SU-DHL-6 (cell line): ENCODE data around the gene FOSL2.

Experiments used
- H2AFZ ChIP-seq: fragments of 200-600 bp; sonication (generic); 2 replicates; pipeline ENCODE4 v1.6.1; 2014; ENCODE audit warnings: low read depth, mild to moderate bottlenecking, moderate library complexity, mixed read lengths, antibody characterized with exemption, low read length; ENCODE audit not compliant: severe bottlenecking
- H3F3A ChIP-seq: fragments of 200-600 bp; shearing (Covaris generic); 2 replicates; pipeline ENCODE4 v1.6.0; 2016; ENCODE audit warnings: antibody characterized with exemption, mild to moderate bottlenecking; ENCODE audit not compliant: insufficient read depth
- H3K27ac ChIP-seq: fragments of 200-600 bp; sonication (generic); 2 replicates; pipeline ENCODE4 v1.5.1; 2016; ENCODE audit warnings: low read depth, mild to moderate bottlenecking, low read length, moderate library complexity, mixed read lengths
- H3K27me3 ChIP-seq: fragments of 200-600 bp; sonication (generic), shearing (Covaris generic); 2 replicates; pipeline ENCODE4 v1.6.0; 2014; ENCODE audit warnings: mild to moderate bottlenecking, low read length
- H3K36me3 ChIP-seq: fragments of 200-600 bp; sonication (generic); 2 replicates; pipeline ENCODE4 v1.6.1; 2014; ENCODE audit warnings: mild to moderate bottlenecking, low read length, mixed read lengths
- H3K4me2 ChIP-seq: fragments of 300-600, 200-600 bp; shearing (Covaris generic), sonication (generic); 2 replicates; pipeline ENCODE4 v1.6.0; 2014; ENCODE audit warnings: low read length, low read depth, mild to moderate bottlenecking; ENCODE audit not compliant: poor library complexity, severe bottlenecking
- H3K4me3 ChIP-seq: fragments of 200-600 bp; sonication (generic); 2 replicates; pipeline ENCODE4 v1.5.1; 2014; ENCODE audit warnings: antibody characterized with exemption, low read length, mild to moderate bottlenecking, mixed read lengths; ENCODE audit not compliant: insufficient read depth, poor library complexity, severe bottlenecking
- H3K79me2 ChIP-seq: fragments of 200-600 bp; sonication (generic); 2 replicates; pipeline ENCODE4 v1.6.1; 2014; ENCODE audit warnings: mild to moderate bottlenecking, low read length, moderate library complexity; ENCODE audit not compliant: insufficient read depth
- H3K9ac ChIP-seq: fragments of 200-600 bp; sonication (generic); 2 replicates; pipeline ENCODE4 v1.7.0; 2014; ENCODE audit warnings: mild to moderate bottlenecking, low read length
- H3K9me2 ChIP-seq: fragments of 200-600 bp; sonication (generic); replicated peaks from 2 replicates; pipeline ENCODE4 v1.6.1; 2014; ENCODE audit warnings: low read length; ENCODE audit not compliant: insufficient read depth
- H3K9me3 ChIP-seq: fragments of 200-600 bp; sonication (generic); 2 replicates; pipeline ENCODE4 v1.6.1; 2014; ENCODE audit warnings: low read length, mixed read lengths; ENCODE audit not compliant: insufficient read depth
- H4K20me1 ChIP-seq: fragments of 200-600 bp; sonication (generic); 2 replicates; pipeline ENCODE4 v1.6.1; 2014; ENCODE audit warnings: low read depth, mild to moderate bottlenecking, antibody characterized with exemption, low read length, moderate library complexity, mixed read lengths
- EZH2phosphoT487 ChIP-seq: fragments of 200-600 bp; sonication (generic), shearing (Covaris generic); conservative IDR thresholded peaks from 2 replicates; pipeline ENCODE4 v1.6.1; 2018; ENCODE audit warnings: mild to moderate bottlenecking, antibody characterized with exemption, low read length, moderate library complexity, mixed read lengths
- TF ChIP-seq, protein P1 (sequence below): fragments of 200-600 bp; sonication (generic); IDR thresholded peaks from one replicate; pipeline ENCODE4 v1.5.1; 2017; ENCODE audit warnings: antibody characterized with exemption, mild to moderate bottlenecking, low read length, moderate library complexity; ENCODE audit not compliant: insufficient read depth, poor library complexity, severe bottlenecking

Gene FOSL2

DNA sequence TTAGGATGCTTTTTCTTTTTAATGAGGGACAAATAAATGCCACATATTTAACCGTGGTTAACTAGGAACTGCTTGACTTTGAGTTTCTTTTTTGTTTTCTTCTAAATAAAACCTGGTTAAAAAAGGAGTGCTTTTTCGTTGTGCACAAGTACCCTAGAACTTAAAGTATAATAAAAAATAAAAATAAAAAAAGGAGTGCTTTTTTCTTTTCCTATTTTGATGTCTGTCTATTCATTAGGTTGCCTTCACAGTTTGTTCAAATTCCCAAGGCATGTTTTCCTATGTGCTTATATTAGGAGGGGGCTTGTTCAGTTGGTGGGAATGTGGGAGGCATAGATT is 4.4 kb downstream of the FOSL2 start:
- Histone ChIP-seq H3F3A (0 out of 2 replicates have a peak, but pooled peaks cover 3% of the 10 kb centered on the region), H3K27ac (no peak overlapping the region), H2AFZ (no peak overlapping the region), H3K36me3 (no peaks in the 10 kb centered on the region), H3K79me2 (no peaks in the 10 kb centered on the region), H4K20me1 (no peaks in the 10 kb centered on the region), H3K9ac (no peak overlapping the region), H3K9me3 (no peaks in the 10 kb centered on the region), H3K4me3 (no peak overlapping the region), H3K4me2 (no peak overlapping the region), H3K27me3 (no peaks in the 10 kb centered on the region), H3K9me2 (no peaks in the 10 kb centered on the region)
- TF ChIP-seq, protein P1, sequence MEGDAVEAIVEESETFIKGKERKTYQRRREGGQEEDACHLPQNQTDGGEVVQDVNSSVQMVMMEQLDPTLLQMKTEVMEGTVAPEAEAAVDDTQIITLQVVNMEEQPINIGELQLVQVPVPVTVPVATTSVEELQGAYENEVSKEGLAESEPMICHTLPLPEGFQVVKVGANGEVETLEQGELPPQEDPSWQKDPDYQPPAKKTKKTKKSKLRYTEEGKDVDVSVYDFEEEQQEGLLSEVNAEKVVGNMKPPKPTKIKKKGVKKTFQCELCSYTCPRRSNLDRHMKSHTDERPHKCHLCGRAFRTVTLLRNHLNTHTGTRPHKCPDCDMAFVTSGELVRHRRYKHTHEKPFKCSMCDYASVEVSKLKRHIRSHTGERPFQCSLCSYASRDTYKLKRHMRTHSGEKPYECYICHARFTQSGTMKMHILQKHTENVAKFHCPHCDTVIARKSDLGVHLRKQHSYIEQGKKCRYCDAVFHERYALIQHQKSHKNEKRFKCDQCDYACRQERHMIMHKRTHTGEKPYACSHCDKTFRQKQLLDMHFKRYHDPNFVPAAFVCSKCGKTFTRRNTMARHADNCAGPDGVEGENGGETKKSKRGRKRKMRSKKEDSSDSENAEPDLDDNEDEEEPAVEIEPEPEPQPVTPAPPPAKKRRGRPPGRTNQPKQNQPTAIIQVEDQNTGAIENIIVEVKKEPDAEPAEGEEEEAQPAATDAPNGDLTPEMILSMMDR, result no peak
- no peak for TF ChIP-seq EZH2phosphoT487

DNA sequence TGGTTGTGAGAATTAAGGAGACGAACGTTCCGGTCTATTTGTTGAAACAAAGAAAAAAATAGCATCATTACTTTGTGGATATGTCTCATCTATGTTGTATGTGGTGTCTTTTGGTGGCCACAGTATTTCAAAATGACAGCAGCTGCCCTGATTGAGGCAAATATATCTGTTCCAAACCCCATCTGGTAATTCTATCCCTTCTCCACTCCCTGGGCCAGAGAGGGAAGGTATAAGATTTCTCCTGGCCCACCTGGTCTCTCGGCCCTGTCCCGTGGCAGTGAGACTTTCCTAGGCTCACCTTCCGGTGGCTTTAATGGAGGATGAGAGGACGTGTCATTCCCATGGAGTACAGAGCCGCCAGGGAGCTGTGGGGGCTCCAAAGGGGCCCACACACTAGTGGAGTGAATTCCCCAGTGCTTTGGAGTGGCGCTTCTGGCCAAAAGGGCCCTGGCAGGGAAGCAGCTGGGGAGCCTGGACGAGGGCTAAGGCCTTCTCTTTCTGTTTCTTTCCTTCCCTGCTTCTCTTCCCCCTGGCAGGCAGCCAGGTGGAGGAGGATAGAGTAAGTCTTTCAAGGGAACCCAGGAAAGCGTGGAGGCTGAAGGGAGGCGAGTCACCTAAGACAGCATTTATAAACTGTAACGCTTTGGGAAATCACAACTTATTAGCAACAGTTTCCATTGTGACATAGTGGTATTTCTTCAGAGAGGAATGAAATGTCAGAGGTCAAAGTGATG is 5.6 kb downstream of the FOSL2 start:
- TF ChIP-seq EZH2phosphoT487, result no peak
- TF ChIP-seq, protein P1, result no peak
- Histone ChIP-seq H3K9me2 (no peaks in the 10 kb centered on the region), H3K27ac (no peak overlapping the region), H3K79me2 (no peaks in the 10 kb centered on the region), H3K4me3 (no peak overlapping the region), H3K36me3 (no peaks in the 10 kb centered on the region), H3K9me3 (no peaks in the 10 kb centered on the region), H3K27me3 (no peaks in the 10 kb centered on the region), H3F3A (0 out of 2 replicates have a peak, but pooled peaks cover 3% of the 10 kb centered on the region), H2AFZ (no peak overlapping the region), H3K9ac (no peak overlapping the region), H4K20me1 (no peaks in the 10 kb centered on the region), H3K4me2 (no peak overlapping the region)

DNA sequence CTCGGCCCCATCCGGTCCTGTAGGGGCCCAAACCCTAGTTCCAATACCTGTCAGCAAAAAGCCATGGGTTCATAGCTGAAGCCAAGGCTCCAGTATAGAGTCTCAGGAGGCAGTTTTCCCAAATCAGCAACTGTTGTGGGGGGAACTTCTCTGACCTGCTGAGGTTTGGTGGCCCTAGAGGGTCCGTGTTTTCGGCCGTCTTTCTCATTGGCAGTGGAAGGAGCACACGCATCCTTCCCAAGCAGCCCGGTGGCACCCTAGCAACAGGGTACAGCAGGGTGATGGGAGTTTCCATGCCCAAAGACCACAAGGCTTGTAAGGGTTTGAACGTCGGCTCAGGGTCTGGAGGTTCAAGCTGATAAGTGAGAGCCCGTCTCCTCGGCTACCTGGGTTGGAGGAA is 6.6 kb downstream of the FOSL2 start:
- Histone ChIP-seq H3K27me3 (no peaks in the 10 kb centered on the region), H3K9me3 (no peaks in the 10 kb centered on the region), H3K9ac (no peak overlapping the region), H3F3A (0 out of 2 replicates have a peak, but pooled peaks cover 3% of the 10 kb centered on the region), H2AFZ (no peak overlapping the region), H3K79me2 (no peaks in the 10 kb centered on the region), H3K36me3 (no peaks in the 10 kb centered on the region), H3K9me2 (no peaks in the 10 kb centered on the region), H3K4me2 (no peak overlapping the region), H4K20me1 (no peaks in the 10 kb centered on the region), H3K27ac (no peak overlapping the region), H3K4me3 (no peak overlapping the region)
- no peak for TF ChIP-seq EZH2phosphoT487
- TF ChIP-seq, protein P1, result no peak
